ENCODE results near the gene TFF1. TPM values are rescaled to one million over a fixed set of nuclear protein-coding genes. Genes with fewer than 3 reads are reported as not detected.

TFF1 gene
- polyA plus RNA-seq, 2 donors = 0.42 to 9.7 TPM

DNA sequence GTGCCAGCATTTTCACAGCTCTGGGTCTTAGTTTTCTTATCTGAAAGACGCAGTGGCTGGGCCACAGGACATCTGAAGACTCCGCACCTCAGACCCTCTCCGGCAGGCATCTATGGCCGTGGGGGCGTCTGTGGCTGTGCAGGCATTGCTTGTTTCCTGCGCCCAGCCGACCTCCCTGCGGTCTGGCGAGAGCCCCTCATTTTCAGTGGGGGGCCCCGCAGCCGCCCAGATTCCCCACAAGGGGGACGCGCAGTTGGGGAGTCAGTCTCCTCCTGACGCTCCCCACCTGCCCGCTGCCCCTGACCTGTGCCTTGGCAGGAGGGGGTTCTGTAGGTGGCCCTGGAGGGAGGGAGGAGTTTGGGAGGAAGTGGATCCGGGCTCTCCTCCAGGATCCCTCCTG lies 3.5 kb upstream of the TFF1 start:
- no peaks in the 10 kb centered on the region for H3K27me3 ChIP-seq (ENCODE audit: control insufficient read depth in 1 of 2, insufficient read depth in 2 of 2, low read length in 2 of 2)
- no peaks in the 10 kb centered on the region for H3K9me3 ChIP-seq (ENCODE audit: control insufficient read depth in 2 of 2, insufficient read depth in 1 of 2, low read depth in 1 of 2, low read length in 1 of 2)
- no peak overlapping the region for H3K4me3 ChIP-seq (ENCODE audit: low read depth in 1 of 2, low read length in 2 of 2)
- WGBS, 2 donors = 77 to 83% methylated on average over 16 of the region's 16 CpGs
- no peak overlapping the region for H3K27ac ChIP-seq (ENCODE audit: low read depth in 2 of 2, low read length in 1 of 2)
- H3K36me3 ChIP-seq (ENCODE audit: control insufficient read depth in 2 of 2, insufficient read depth in 2 of 2, low read length in 1 of 2) = no peaks in the 10 kb centered on the region
- no peaks in the 10 kb centered on the region for H3K4me1 ChIP-seq (ENCODE audit: control insufficient read depth in 2 of 2, insufficient read depth in 2 of 2, low read length in 1 of 2)

DNA sequence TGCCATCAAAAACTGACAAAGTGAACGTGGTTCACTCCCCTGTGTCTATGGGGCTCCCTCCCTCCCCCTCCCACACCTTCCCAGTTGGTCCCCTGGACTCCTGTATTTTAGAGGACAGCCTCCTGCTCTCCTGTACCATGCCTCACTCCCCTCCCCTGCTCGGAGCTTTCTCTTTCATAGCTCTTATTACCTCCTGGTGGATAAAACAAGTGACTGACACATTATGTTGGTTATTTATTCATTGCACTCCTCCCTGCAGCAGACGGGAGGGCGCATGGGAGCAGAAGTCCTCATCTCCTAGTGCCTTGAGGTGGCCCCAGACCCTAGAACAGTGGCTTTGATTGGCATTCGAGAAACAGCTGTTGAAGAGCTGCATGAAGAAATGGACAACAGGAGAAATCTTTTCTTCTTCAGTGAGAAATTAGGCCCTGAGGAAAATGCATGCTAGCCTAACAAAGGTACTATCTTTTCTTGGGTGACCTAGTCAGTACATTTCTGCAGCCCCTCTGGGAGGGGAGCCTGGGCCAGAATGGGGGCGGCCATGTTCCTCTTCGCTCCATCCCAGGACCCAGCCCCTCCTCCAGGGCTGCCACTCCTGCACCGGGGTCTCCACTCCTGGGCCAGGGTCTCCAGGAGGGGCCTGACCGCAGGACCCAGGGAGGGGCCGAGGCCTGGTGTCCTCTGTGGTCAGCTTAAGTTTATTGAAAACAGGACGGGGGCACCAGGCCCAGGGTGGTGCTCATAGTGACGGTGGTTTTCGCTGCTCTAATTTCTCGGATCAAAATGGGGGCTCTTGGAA lies 1.2 kb upstream of the TFF1 start:
- Histone ChIP-seq H3K36me3 (ENCODE audit: control insufficient read depth in 2 of 2, insufficient read depth in 2 of 2, low read length in 1 of 2) (no peaks in the 10 kb centered on the region), H3K27ac (ENCODE audit: low read depth in 2 of 2, low read length in 1 of 2) (no peak overlapping the region), H3K27me3 (ENCODE audit: control insufficient read depth in 1 of 2, insufficient read depth in 2 of 2, low read length in 2 of 2) (no peaks in the 10 kb centered on the region), H3K4me3 (ENCODE audit: low read depth in 1 of 2, low read length in 2 of 2) (no peak overlapping the region), H3K9me3 (ENCODE audit: control insufficient read depth in 2 of 2, insufficient read depth in 1 of 2, low read depth in 1 of 2, low read length in 1 of 2) (no peaks in the 10 kb centered on the region), H3K4me1 (ENCODE audit: control insufficient read depth in 2 of 2, insufficient read depth in 2 of 2, low read length in 1 of 2) (no peaks in the 10 kb centered on the region)
- 72 to 80% methylated on average over 14 of the region's 14 CpGs for WGBS, 2 donors

GRCh38 chr21:42365770-42366169 lies 565 bp downstream of the TFF1 start:
- Histone ChIP-seq H3K27me3 (ENCODE audit: control insufficient read depth in 1 of 2, insufficient read depth in 2 of 2, low read length in 2 of 2) (no peaks in the 10 kb centered on the region), H3K36me3 (ENCODE audit: control insufficient read depth in 2 of 2, insufficient read depth in 2 of 2, low read length in 1 of 2) (no peaks in the 10 kb centered on the region)
- WGBS, 2 donors = 74 to 78% methylated on average over 6 of the region's 6 CpGs

DNA sequence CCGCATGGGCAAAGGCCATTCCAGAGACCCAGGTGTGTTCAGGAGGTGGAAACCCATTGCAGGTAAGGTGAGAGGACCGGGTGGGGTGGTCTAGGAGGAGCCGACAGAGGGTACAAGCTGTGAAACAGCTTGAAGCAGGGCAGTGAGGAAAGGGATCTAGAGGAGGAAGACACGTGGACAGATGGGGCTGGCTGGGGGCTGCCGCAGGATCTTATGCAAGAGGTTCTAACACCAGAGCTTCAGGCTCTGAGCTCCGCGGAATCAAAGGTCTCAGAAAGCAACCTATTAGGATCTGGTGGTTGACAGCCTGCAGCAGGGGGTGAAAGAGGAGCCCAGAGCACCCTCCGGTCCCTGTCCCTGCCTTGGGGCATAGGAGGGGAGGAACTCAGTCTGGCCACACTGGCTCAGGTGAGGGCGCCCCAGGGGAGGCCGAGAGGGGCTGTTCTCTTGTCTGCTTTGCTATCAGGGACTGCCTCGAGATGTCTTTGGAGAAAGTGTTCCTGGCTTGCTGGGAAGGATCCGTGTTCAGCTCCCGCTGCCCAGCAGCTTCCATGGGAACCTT lies 1.9 kb downstream of the TFF1 start:
- Histone ChIP-seq H3K36me3 (ENCODE audit: control insufficient read depth in 2 of 2, insufficient read depth in 2 of 2, low read length in 1 of 2) (no peaks in the 10 kb centered on the region), H3K27ac (ENCODE audit: low read depth in 2 of 2, low read length in 1 of 2) (no peak overlapping the region), H3K4me3 (ENCODE audit: low read depth in 1 of 2, low read length in 2 of 2) (no peak overlapping the region), H3K4me1 (ENCODE audit: control insufficient read depth in 2 of 2, insufficient read depth in 2 of 2, low read length in 1 of 2) (no peaks in the 10 kb centered on the region), H3K27me3 (ENCODE audit: control insufficient read depth in 1 of 2, insufficient read depth in 2 of 2, low read length in 2 of 2) (no peaks in the 10 kb centered on the region), H3K9me3 (ENCODE audit: control insufficient read depth in 2 of 2, insufficient read depth in 1 of 2, low read depth in 1 of 2, low read length in 1 of 2) (peaks cover 0 to 6% of the 10 kb centered on the region in 2 donors)
- WGBS, 2 donors = 80% methylated on average over 13 of the region's 13 CpGs

More at GRCh38 chr21:42365770-42366169, 565 bp downstream of the TFF1 start:
- H3K9me3 ChIP-seq (ENCODE audit: control insufficient read depth in 2 of 2, insufficient read depth in 1 of 2, low read depth in 1 of 2, low read length in 1 of 2) = no peaks in the 10 kb centered on the region
- no peak overlapping the region for H3K4me3 ChIP-seq (ENCODE audit: low read depth in 1 of 2, low read length in 2 of 2)
- H3K27ac ChIP-seq (ENCODE audit: low read depth in 2 of 2, low read length in 1 of 2) = no peak overlapping the region
- no peaks in the 10 kb centered on the region for H3K4me1 ChIP-seq (ENCODE audit: control insufficient read depth in 2 of 2, insufficient read depth in 2 of 2, low read length in 1 of 2)

GRCh38 chr21:42363312-42363711 lies 3.0 kb downstream of the TFF1 start:
- no peaks in the 10 kb centered on the region for H3K4me1 ChIP-seq (ENCODE audit: control insufficient read depth in 2 of 2, insufficient read depth in 2 of 2, low read length in 1 of 2)
- no peak overlapping the region for H3K27ac ChIP-seq (ENCODE audit: low read depth in 2 of 2, low read length in 1 of 2)
- H3K9me3 ChIP-seq (ENCODE audit: control insufficient read depth in 2 of 2, insufficient read depth in 1 of 2, low read depth in 1 of 2, low read length in 1 of 2) = peaks cover 0 to 10% of the 10 kb centered on the region in 2 donors
- no peaks in the 10 kb centered on the region for H3K36me3 ChIP-seq (ENCODE audit: control insufficient read depth in 2 of 2, insufficient read depth in 2 of 2, low read length in 1 of 2)
- H3K27me3 ChIP-seq (ENCODE audit: control insufficient read depth in 1 of 2, insufficient read depth in 2 of 2, low read length in 2 of 2) = no peaks in the 10 kb centered on the region
- 61 to 72% methylated on average over 8 of the region's 8 CpGs for WGBS, 2 donors
- H3K4me3 ChIP-seq (ENCODE audit: low read depth in 1 of 2, low read length in 2 of 2) = no peak overlapping the region

DNA sequence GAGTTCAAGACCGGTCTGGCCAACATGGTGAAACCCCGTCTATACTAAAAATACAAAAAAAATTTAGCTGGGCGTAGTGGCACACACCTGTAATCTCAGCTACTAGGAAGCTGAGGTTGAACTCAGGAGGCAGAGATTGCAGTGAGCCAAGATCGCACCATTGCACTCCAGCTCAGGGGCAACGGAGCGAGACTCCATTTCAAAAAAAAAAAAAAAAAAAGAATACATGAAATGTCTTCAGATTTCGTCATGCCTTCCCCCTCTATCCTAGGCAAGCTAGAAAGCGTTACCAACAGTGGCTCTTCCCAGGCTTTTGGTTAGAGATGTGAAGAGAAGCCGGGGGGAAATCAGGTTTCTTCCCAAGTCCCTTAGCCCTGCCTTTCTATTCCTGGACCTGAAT lies 3.6 kb downstream of the TFF1 start:
- Histone ChIP-seq H3K36me3 (ENCODE audit: control insufficient read depth in 2 of 2, insufficient read depth in 2 of 2, low read length in 1 of 2) (no peaks in the 10 kb centered on the region), H3K4me1 (ENCODE audit: control insufficient read depth in 2 of 2, insufficient read depth in 2 of 2, low read length in 1 of 2) (no peaks in the 10 kb centered on the region), H3K4me3 (ENCODE audit: low read depth in 1 of 2, low read length in 2 of 2) (no peak overlapping the region), H3K27ac (ENCODE audit: low read depth in 2 of 2, low read length in 1 of 2) (no peak overlapping the region), H3K9me3 (ENCODE audit: control insufficient read depth in 2 of 2, insufficient read depth in 1 of 2, low read depth in 1 of 2, low read length in 1 of 2) (peaks cover 0 to 12% of the 10 kb centered on the region in 2 donors), H3K27me3 (ENCODE audit: control insufficient read depth in 1 of 2, insufficient read depth in 2 of 2, low read length in 2 of 2) (no peaks in the 10 kb centered on the region)
- WGBS, 2 donors = 61 to 71% methylated on average over 9 of the region's 9 CpGs

DNA sequence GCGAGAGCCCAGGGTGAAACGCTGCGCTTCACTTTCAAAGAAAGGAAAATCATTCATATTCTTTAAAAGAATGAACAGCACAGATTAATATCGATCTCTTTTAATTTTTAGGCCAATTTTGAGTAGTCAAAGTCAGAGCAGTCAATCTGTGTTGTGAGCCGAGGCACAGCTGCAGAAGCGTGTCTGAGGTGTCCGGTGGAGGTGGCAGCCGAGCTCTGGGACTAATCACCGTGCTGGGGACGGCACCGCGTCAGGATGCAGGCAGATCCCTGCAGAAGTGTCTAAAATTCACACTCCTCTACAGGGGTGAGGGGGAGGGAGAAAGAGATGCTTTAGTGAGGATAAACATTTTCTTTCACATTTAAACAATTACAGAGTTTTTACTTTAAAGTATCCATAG lies 4.1 kb downstream of the TFF1 start:
- H3K36me3 ChIP-seq (ENCODE audit: control insufficient read depth in 2 of 2, insufficient read depth in 2 of 2, low read length in 1 of 2) = no peaks in the 10 kb centered on the region

DNA sequence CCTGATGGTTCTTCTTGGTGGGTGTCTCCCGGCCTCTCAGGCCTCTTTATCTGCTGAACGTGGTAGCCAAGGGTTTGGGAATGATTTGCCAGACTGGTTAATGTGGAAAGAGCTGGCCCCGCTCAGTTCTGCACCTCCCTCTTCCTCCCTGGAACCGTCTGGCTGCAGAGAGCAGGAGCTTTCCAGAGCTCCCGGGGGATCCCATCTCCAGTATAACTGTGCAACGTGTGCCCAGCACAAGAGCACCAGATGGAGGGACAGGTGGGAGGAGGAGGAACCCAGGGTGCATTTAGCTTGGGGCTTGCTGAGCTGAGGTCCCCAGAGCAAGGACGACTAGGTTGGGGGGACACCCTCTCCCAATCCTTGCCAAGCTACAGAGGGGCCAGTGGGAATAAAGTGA lies 5.0 kb downstream of the TFF1 start:
- Histone ChIP-seq H3K27ac (ENCODE audit: low read depth in 2 of 2, low read length in 1 of 2) (no peak overlapping the region), H3K36me3 (ENCODE audit: control insufficient read depth in 2 of 2, insufficient read depth in 2 of 2, low read length in 1 of 2) (no peaks in the 10 kb centered on the region), H3K27me3 (ENCODE audit: control insufficient read depth in 1 of 2, insufficient read depth in 2 of 2, low read length in 2 of 2) (no peaks in the 10 kb centered on the region), H3K4me3 (ENCODE audit: low read depth in 1 of 2, low read length in 2 of 2) (no peak overlapping the region), H3K9me3 (ENCODE audit: control insufficient read depth in 2 of 2, insufficient read depth in 1 of 2, low read depth in 1 of 2, low read length in 1 of 2) (peaks cover 0 to 20% of the 10 kb centered on the region in 2 donors), H3K4me1 (ENCODE audit: control insufficient read depth in 2 of 2, insufficient read depth in 2 of 2, low read length in 1 of 2) (no peaks in the 10 kb centered on the region)
- WGBS, 2 donors = 50 to 52% methylated on average over 7 of the region's 7 CpGs

More for the DNA sequence above, 4.1 kb downstream of the TFF1 start:
- Histone ChIP-seq H3K27me3 (ENCODE audit: control insufficient read depth in 1 of 2, insufficient read depth in 2 of 2, low read length in 2 of 2) (no peaks in the 10 kb centered on the region), H3K9me3 (ENCODE audit: control insufficient read depth in 2 of 2, insufficient read depth in 1 of 2, low read depth in 1 of 2, low read length in 1 of 2) (peaks cover 0 to 13% of the 10 kb centered on the region in 2 donors), H3K4me3 (ENCODE audit: low read depth in 1 of 2, low read length in 2 of 2) (no peak overlapping the region), H3K4me1 (ENCODE audit: control insufficient read depth in 2 of 2, insufficient read depth in 2 of 2, low read length in 1 of 2) (no peaks in the 10 kb centered on the region), H3K27ac (ENCODE audit: low read depth in 2 of 2, low read length in 1 of 2) (no peak overlapping the region)
- 71 to 79% methylated on average over 12 of the region's 12 CpGs for WGBS, 2 donors

- Histone ChIP-seq H3K27me3 (ENCODE audit: control insufficient read depth in 1 of 2, insufficient read depth in 2 of 2, low read length in 2 of 2) (no peaks in the 10 kb centered on the region), H3K9me3 (ENCODE audit: control insufficient read depth in 2 of 2, insufficient read depth in 1 of 2, low read depth in 1 of 2, low read length in 1 of 2) (peaks cover 0 to 20% of the 10 kb centered on the region in 2 donors), H3K4me3 (ENCODE audit: low read depth in 1 of 2, low read length in 2 of 2) (no peak overlapping the region), H3K4me1 (ENCODE audit: control insufficient read depth in 2 of 2, insufficient read depth in 2 of 2, low read length in 1 of 2) (no peaks in the 10 kb centered on the region), H3K27ac (ENCODE audit: low read depth in 2 of 2, low read length in 1 of 2) (no peak overlapping the region), H3K36me3 (ENCODE audit: control insufficient read depth in 2 of 2, insufficient read depth in 2 of 2, low read length in 1 of 2) (no peaks in the 10 kb centered on the region)
- 73 to 77% methylated on average over 2 of the region's 2 CpGs for WGBS, 2 donors
Measured at GRCh38 chr21:42360317-42360716, 6.0 kb downstream of the TFF1 start.

DNA sequence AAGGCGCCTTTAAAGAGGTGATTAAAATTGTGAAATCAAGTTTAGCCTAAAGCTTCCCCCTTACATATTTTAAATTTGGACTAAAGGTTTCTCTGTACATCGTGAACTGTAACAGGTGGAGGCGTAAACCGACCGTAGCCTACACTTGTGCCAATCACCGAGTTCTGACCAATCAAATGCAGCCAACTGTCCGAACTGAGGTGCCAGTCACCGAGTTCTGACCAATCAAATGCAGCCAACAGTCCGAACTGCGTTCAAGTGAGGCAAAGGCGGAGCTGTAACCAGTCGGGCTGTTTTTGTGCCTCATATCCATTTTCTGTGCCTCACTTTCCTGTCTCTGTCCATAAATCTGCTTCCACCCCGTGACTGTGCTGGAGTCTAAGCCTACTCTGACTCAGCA lies 7.4 kb downstream of the TFF1 start:
- Histone ChIP-seq H3K36me3 (ENCODE audit: control insufficient read depth in 2 of 2, insufficient read depth in 2 of 2, low read length in 1 of 2) (no peaks in the 10 kb centered on the region), H3K27ac (ENCODE audit: low read depth in 2 of 2, low read length in 1 of 2) (no peak overlapping the region), H3K9me3 (ENCODE audit: control insufficient read depth in 2 of 2, insufficient read depth in 1 of 2, low read depth in 1 of 2, low read length in 1 of 2) (peaks cover 0 to 20% of the 10 kb centered on the region in 2 donors), H3K4me1 (ENCODE audit: control insufficient read depth in 2 of 2, insufficient read depth in 2 of 2, low read length in 1 of 2) (no peaks in the 10 kb centered on the region), H3K27me3 (ENCODE audit: control insufficient read depth in 1 of 2, insufficient read depth in 2 of 2, low read length in 2 of 2) (peaks cover 0 to 1% of the 10 kb centered on the region in 2 donors), H3K4me3 (ENCODE audit: low read depth in 1 of 2, low read length in 2 of 2) (no peak overlapping the region)
- WGBS, 2 donors = 84 to 87% methylated on average over 13 of the region's 13 CpGs

All from esophagus (tissue), 2 donors.